BLaER1 (cell line): ENCODE results near the gene CCND3.

ENCODE experiments used
- H3K27ac ChIP-seq: shearing (Covaris generic); formaldehyde crosslinking; 2 replicates; pipeline ENCODE4 v1.8.1; 2022
- H3K27me3 ChIP-seq: shearing (Covaris generic); formaldehyde crosslinking; 2 replicates; pipeline ENCODE4 v1.8.1; 2022
- H3K36me3 ChIP-seq: shearing (Covaris generic); formaldehyde crosslinking; 2 replicates; pipeline ENCODE4 v1.8.1; 2022
- H3K4me1 ChIP-seq: shearing (Covaris generic); formaldehyde crosslinking; 2 replicates; pipeline ENCODE4 v1.8.1; 2022
- H3K4me2 ChIP-seq: shearing (Covaris generic); formaldehyde crosslinking; 2 replicates; pipeline ENCODE4 v1.8.1; 2022
- H3K4me3 ChIP-seq: shearing (Covaris generic); formaldehyde crosslinking; 2 replicates; pipeline ENCODE4 v1.8.1; 2022
- H3K9ac ChIP-seq: shearing (Covaris generic); formaldehyde crosslinking; 2 replicates; pipeline ENCODE4 v1.8.1; 2022
- H3K9me3 ChIP-seq: shearing (Covaris generic); formaldehyde crosslinking; 2 replicates; pipeline ENCODE4 v1.8.1; 2022
- H4K20me1 ChIP-seq: shearing (Covaris generic); formaldehyde crosslinking; 2 replicates; pipeline ENCODE4 v1.8.1; 2022
- Cebpa-rat ChIP-seq: shearing (Covaris generic); IDR thresholded peaks from 2 replicates; pipeline ENCODE4 v1.8.1; 2022

CCND3 gene

GRCh38 chr6:41941280-41942066, at the start of gene CCND3:
CCND3 (minus strand) TSS chr6:41941808; CDS start chr6:41941649, 159 bp downstream.
- Histone ChIP-seq H4K20me1 (peaks cover 31% of the 10 kb centered on the region), H3K9me3 (no peaks in the 10 kb centered on the region), H3K27me3 (no peaks in the 10 kb centered on the region), H3K4me3 (peak within 1 kb of the TSS; percentile 98), H3K4me2 (peak within 1 kb of the TSS; percentile 98), H3K9ac (peak within 1 kb of the TSS; percentile 100), H3K27ac (peak within 1 kb of the TSS; percentile 99), H3K4me1 (peaks cover 67% of the 10 kb centered on the region), H3K36me3 (peaks cover 50% of the 10 kb centered on the region)
- TF ChIP-seq Cebpa-rat = peak; percentile 88

- H3K27me3 ChIP-seq = no peaks in the 10 kb centered on the region
- peaks cover 19% of the 10 kb centered on the region for H3K4me1 ChIP-seq
- H3K4me2 ChIP-seq = no peak overlapping the region
- peaks cover 47% of the 10 kb centered on the region for H3K36me3 ChIP-seq
- H3K9ac ChIP-seq = no peak overlapping the region
- no peak for TF ChIP-seq Cebpa-rat
- no peaks in the 10 kb centered on the region for H4K20me1 ChIP-seq
- no peak overlapping the region for H3K27ac ChIP-seq
- H3K4me3 ChIP-seq = no peak overlapping the region
- H3K9me3 ChIP-seq = peaks cover 29% of the 10 kb centered on the region
These were observed 44.7 kb upstream of the CCND3 start for GRCh38 chr6:41986339-41986738.

- no peak overlapping the region for H3K4me2 ChIP-seq
- H3K36me3 ChIP-seq = peaks cover 37% of the 10 kb centered on the region
- no peak overlapping the region for H3K9ac ChIP-seq
- no peak overlapping the region for H3K4me3 ChIP-seq
- H3K27me3 ChIP-seq = no peaks in the 10 kb centered on the region
- H3K4me1 ChIP-seq = peaks cover 36% of the 10 kb centered on the region
- no peaks in the 10 kb centered on the region for H4K20me1 ChIP-seq
- no peak for TF ChIP-seq Cebpa-rat
- no peak overlapping the region for H3K27ac ChIP-seq
- peaks cover 24% of the 10 kb centered on the region for H3K9me3 ChIP-seq
These were observed 43.0 kb upstream of the CCND3 start for GRCh38 chr6:41984623-41985022.

GRCh38 chr6:41976794-41977484, 35.3 kb upstream of the CCND3 start:
- Histone ChIP-seq H3K27ac (peak overlapping the region; percentile 97), H3K9ac (peak overlapping the region; percentile 75), H3K27me3 (no peaks in the 10 kb centered on the region), H3K4me1 (peaks cover 90% of the 10 kb centered on the region), H4K20me1 (no peaks in the 10 kb centered on the region), H3K4me2 (peak overlapping the region; percentile 83), H3K36me3 (peaks cover 4% of the 10 kb centered on the region), H3K9me3 (peaks cover 10% of the 10 kb centered on the region; the same call in 1 of the 2 replicates), H3K4me3 (no peak overlapping the region)
- no peak for TF ChIP-seq Cebpa-rat

GRCh38 chr6:41975276-41975675, 33.7 kb upstream of the CCND3 start:
- Histone ChIP-seq H3K27ac (peak overlapping the region; percentile 97), H3K4me2 (peak overlapping the region; percentile 83), H3K9ac (peak overlapping the region; percentile 75), H3K4me1 (peaks cover 97% of the 10 kb centered on the region), H4K20me1 (no peaks in the 10 kb centered on the region), H3K9me3 (no peaks in the 10 kb centered on the region), H3K27me3 (no peaks in the 10 kb centered on the region), H3K4me3 (no peak overlapping the region), H3K36me3 (no peaks in the 10 kb centered on the region)
- TF ChIP-seq Cebpa-rat = no peak

- Histone ChIP-seq H4K20me1 (no peaks in the 10 kb centered on the region), H3K36me3 (peaks cover 4% of the 10 kb centered on the region; the same call in 1 of the 2 replicates), H3K27me3 (no peaks in the 10 kb centered on the region), H3K4me2 (peak overlapping the region; percentile 83), H3K4me1 (peaks cover 97% of the 10 kb centered on the region), H3K9ac (peak overlapping the region; percentile 80), H3K4me3 (no peak overlapping the region), H3K9me3 (no peaks in the 10 kb centered on the region), H3K27ac (peak overlapping the region; percentile 97)
- TF ChIP-seq Cebpa-rat = peak; percentile 96
These were observed 32.7 kb upstream of the CCND3 start for GRCh38 chr6:41974281-41974825.

- Histone ChIP-seq H3K4me3 (no peak overlapping the region), H3K27me3 (no peaks in the 10 kb centered on the region), H3K4me2 (peak overlapping the region; percentile 83), H3K27ac (peak overlapping the region; percentile 97), H3K36me3 (peaks cover 4% of the 10 kb centered on the region; the same call in 1 of the 2 replicates), H3K4me1 (peaks cover 98% of the 10 kb centered on the region), H3K9me3 (no peaks in the 10 kb centered on the region), H4K20me1 (no peaks in the 10 kb centered on the region), H3K9ac (peak overlapping the region; percentile 80)
- no peak for TF ChIP-seq Cebpa-rat
These were observed 31.2 kb upstream of the CCND3 start for GRCh38 chr6:41972826-41973225.

GRCh38 chr6:41970436-41970846, 28.8 kb upstream of the CCND3 start:
- H3K27ac ChIP-seq = peak overlapping the region; percentile 97

GRCh38 chr6:41967312-41968287, 26.0 kb upstream of the CCND3 start:
- Histone ChIP-seq H4K20me1 (no peaks in the 10 kb centered on the region), H3K27ac (peak overlapping the region; percentile 97), H3K4me2 (peak overlapping the region; percentile 55), H3K9ac (peak overlapping the region; percentile 67), H3K36me3 (peaks cover 16% of the 10 kb centered on the region), H3K4me1 (peaks cover 92% of the 10 kb centered on the region), H3K9me3 (no peaks in the 10 kb centered on the region), H3K4me3 (no peak overlapping the region), H3K27me3 (no peaks in the 10 kb centered on the region)
- no peak for TF ChIP-seq Cebpa-rat

More at GRCh38 chr6:41970436-41970846, 28.8 kb upstream of the CCND3 start:
- peak overlapping the region; percentile 56; the same call in 1 of the 2 replicates for H3K9ac ChIP-seq
- no peak overlapping the region for H3K4me3 ChIP-seq
- no peak for TF ChIP-seq Cebpa-rat
- H3K4me2 ChIP-seq = peak overlapping the region; percentile 83
- H3K4me1 ChIP-seq = peaks cover 97% of the 10 kb centered on the region
- peaks cover 8% of the 10 kb centered on the region; the same call in 1 of the 2 replicates for H3K36me3 ChIP-seq
- no peaks in the 10 kb centered on the region for H3K9me3 ChIP-seq
- H3K27me3 ChIP-seq = no peaks in the 10 kb centered on the region
- H4K20me1 ChIP-seq = no peaks in the 10 kb centered on the region
